Parathyroid adenoma (tissue), 2 donors: ENCODE results near the gene TENM4.

Source experiments
- H2AFZ ChIP-seq: fragments of 300-600 bp; sonication (generic); one replicate; pipeline ENCODE4 v1.7.0; 2017; ENCODE audit warnings: antibody characterized with exemption, mild to moderate bottlenecking
- H3K27ac ChIP-seq: fragments of 300-600 bp; sonication (generic); one replicate; pipeline ENCODE4 v1.7.0; 2017
- H3K27me3 ChIP-seq: fragments of 300-600 bp; sonication (generic); one replicate; pipeline ENCODE4 v1.7.0; 2017; ENCODE audit warnings: low read length; ENCODE audit not compliant: control insufficient read depth, insufficient read depth
- H3K36me3 ChIP-seq: fragments of 300-600 bp; sonication (generic); one replicate; pipeline ENCODE4 v1.7.0; 2017; ENCODE audit warnings: low read length; ENCODE audit not compliant: control insufficient read depth, insufficient read depth
- H3K4me1 ChIP-seq: fragments of 300-600 bp; sonication (generic); one replicate; pipeline ENCODE4 v1.7.0; 2017; ENCODE audit warnings: control low read depth
- H3K4me2 ChIP-seq: fragments of 300-600 bp; sonication (generic); one replicate; pipeline ENCODE4 v1.7.0; 2017; ENCODE audit warnings: low read length
- H3K4me3 ChIP-seq: fragments of 300-600 bp; sonication (generic); one replicate; pipeline ENCODE4 v1.7.0; 2017; ENCODE audit warnings: low read depth, low read length
- H3K79me2 ChIP-seq: fragments of 300-600 bp; sonication (generic); one replicate; pipeline ENCODE4 v1.7.0; 2017; ENCODE audit warnings: control low read depth
- H3K9ac ChIP-seq: fragments of 300-600 bp; sonication (generic); one replicate; pipeline ENCODE4 v1.7.0; 2017; ENCODE audit warnings: mild to moderate bottlenecking
- H3K9me3 ChIP-seq: fragments of 300-600 bp; sonication (generic); one replicate; pipeline ENCODE4 v1.7.0; 2017; ENCODE audit warnings: low read length; ENCODE audit not compliant: control insufficient read depth
- CTCF ChIP-seq: fragments of 300-600 bp; sonication (generic); IDR thresholded peaks from one replicate; pipeline ENCODE4 v1.7.0; 2017; ENCODE audit warnings: antibody characterized with exemption, mild to moderate bottlenecking
- donor health status: primary hyperparathyroidism.

Gene TENM4

GRCh38 chr11:79046366-79046765 lies 394.5 kb downstream of the TENM4 start:
- Histone ChIP-seq H3K79me2 (no peaks in the 10 kb centered on the region), H3K27me3 (no peaks in the 10 kb centered on the region), H3K36me3 (no peaks in the 10 kb centered on the region), H3K9me3 (no peaks in the 10 kb centered on the region), H3K4me2 (no peak overlapping the region), H3K4me1 (no peaks in the 10 kb centered on the region), H2AFZ (no peak overlapping the region), H3K27ac (no peak overlapping the region), H3K4me3 (no peak overlapping the region), H3K9ac (no peak overlapping the region)
- no peak for TF ChIP-seq CTCF

GRCh38 chr11:79045800-79046304 lies 395.0 kb downstream of the TENM4 start:
- H3K4me3 ChIP-seq = no peak overlapping the region
- no peak overlapping the region for H3K27ac ChIP-seq
- TF ChIP-seq CTCF = no peak
- H2AFZ ChIP-seq = no peak overlapping the region
- no peaks in the 10 kb centered on the region for H3K4me1 ChIP-seq
- H3K36me3 ChIP-seq = no peaks in the 10 kb centered on the region
- no peak overlapping the region for H3K4me2 ChIP-seq
- no peak overlapping the region for H3K9ac ChIP-seq
- no peaks in the 10 kb centered on the region for H3K27me3 ChIP-seq
- no peaks in the 10 kb centered on the region for H3K9me3 ChIP-seq
- H3K79me2 ChIP-seq = no peaks in the 10 kb centered on the region

GRCh38 chr11:79045018-79045799 lies 395.6 kb downstream of the TENM4 start:
- no peaks in the 10 kb centered on the region for H3K27me3 ChIP-seq
- no peak overlapping the region for H3K9ac ChIP-seq
- no peaks in the 10 kb centered on the region for H3K36me3 ChIP-seq
- no peak overlapping the region for H3K4me3 ChIP-seq
- H2AFZ ChIP-seq = no peak overlapping the region
- no peak overlapping the region for H3K4me2 ChIP-seq
- H3K4me1 ChIP-seq = no peaks in the 10 kb centered on the region
- TF ChIP-seq CTCF = no peak
- H3K79me2 ChIP-seq = no peaks in the 10 kb centered on the region
- no peaks in the 10 kb centered on the region for H3K9me3 ChIP-seq
- H3K27ac ChIP-seq = no peak overlapping the region

GRCh38 chr11:79044201-79044600 lies 396.6 kb downstream of the TENM4 start:
- Histone ChIP-seq H3K4me2 (no peak overlapping the region), H3K4me3 (no peak overlapping the region), H3K27ac (no peak overlapping the region), H3K9ac (no peak overlapping the region), H3K27me3 (no peaks in the 10 kb centered on the region), H3K4me1 (no peaks in the 10 kb centered on the region), H2AFZ (no peak overlapping the region), H3K9me3 (no peaks in the 10 kb centered on the region), H3K36me3 (no peaks in the 10 kb centered on the region), H3K79me2 (no peaks in the 10 kb centered on the region)
- no peak for TF ChIP-seq CTCF

GRCh38 chr11:79043726-79044125 lies 397.1 kb downstream of the TENM4 start:
- Histone ChIP-seq H3K4me1 (no peaks in the 10 kb centered on the region), H2AFZ (no peak overlapping the region), H3K79me2 (no peaks in the 10 kb centered on the region), H3K4me2 (no peak overlapping the region), H3K27ac (no peak overlapping the region), H3K9me3 (no peaks in the 10 kb centered on the region), H3K36me3 (no peaks in the 10 kb centered on the region), H3K4me3 (no peak overlapping the region), H3K27me3 (no peaks in the 10 kb centered on the region), H3K9ac (no peak overlapping the region)
- TF ChIP-seq CTCF = no peak
